Measurements from ENCODE around the gene BBS7.

The BBS7 gene

GRCh38 chr4:121801715-121802075 lies 68.6 kb downstream of the BBS7 start:
- no peak for DNase-seq
- Histone ChIP-seq H3K9me3 (no peaks in the 10 kb centered on the region), H3K27me3 (no peaks in the 10 kb centered on the region), H3K36me3 (peaks cover 40% of the 10 kb centered on the region), H3K4me3 (ENCODE audit: low read depth, low read length) (peak overlapping the region; percentile 93), H3K4me1 (no peaks in the 10 kb centered on the region)
- TF ChIP-seq, protein P1, sequence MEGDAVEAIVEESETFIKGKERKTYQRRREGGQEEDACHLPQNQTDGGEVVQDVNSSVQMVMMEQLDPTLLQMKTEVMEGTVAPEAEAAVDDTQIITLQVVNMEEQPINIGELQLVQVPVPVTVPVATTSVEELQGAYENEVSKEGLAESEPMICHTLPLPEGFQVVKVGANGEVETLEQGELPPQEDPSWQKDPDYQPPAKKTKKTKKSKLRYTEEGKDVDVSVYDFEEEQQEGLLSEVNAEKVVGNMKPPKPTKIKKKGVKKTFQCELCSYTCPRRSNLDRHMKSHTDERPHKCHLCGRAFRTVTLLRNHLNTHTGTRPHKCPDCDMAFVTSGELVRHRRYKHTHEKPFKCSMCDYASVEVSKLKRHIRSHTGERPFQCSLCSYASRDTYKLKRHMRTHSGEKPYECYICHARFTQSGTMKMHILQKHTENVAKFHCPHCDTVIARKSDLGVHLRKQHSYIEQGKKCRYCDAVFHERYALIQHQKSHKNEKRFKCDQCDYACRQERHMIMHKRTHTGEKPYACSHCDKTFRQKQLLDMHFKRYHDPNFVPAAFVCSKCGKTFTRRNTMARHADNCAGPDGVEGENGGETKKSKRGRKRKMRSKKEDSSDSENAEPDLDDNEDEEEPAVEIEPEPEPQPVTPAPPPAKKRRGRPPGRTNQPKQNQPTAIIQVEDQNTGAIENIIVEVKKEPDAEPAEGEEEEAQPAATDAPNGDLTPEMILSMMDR (IDR thresholded peaks at IDR 0.05; ENCODE audit: low read depth, low read length) = no peak

- H3K9me3 ChIP-seq = no peaks in the 10 kb centered on the region
- no peaks in the 10 kb centered on the region for H3K4me1 ChIP-seq
- peak within 1 kb of the TSS; percentile 93 for H3K4me3 ChIP-seq (ENCODE audit: low read depth, low read length)
- DNase-seq = peak; percentile 92
- TF ChIP-seq, protein P1 (IDR thresholded peaks at IDR 0.05; ENCODE audit: low read depth, low read length) = no peak
- H3K27me3 ChIP-seq = no peaks in the 10 kb centered on the region
- peaks cover 36% of the 10 kb centered on the region for H3K36me3 ChIP-seq
These were observed 69.1 kb downstream of the BBS7 start, which contains the start of gene EXOSC9 for GRCh38 chr4:121800961-121801714. Gene EXOSC9 (plus strand): TSS chr4:121801323. CDS start chr4:121801425, 102 bp downstream.

- Histone ChIP-seq H3K4me3 (ENCODE audit: low read depth, low read length) (peak overlapping the region; percentile 93), H3K9me3 (no peaks in the 10 kb centered on the region), H3K36me3 (peaks cover 32% of the 10 kb centered on the region), H3K4me1 (no peaks in the 10 kb centered on the region), H3K27me3 (no peaks in the 10 kb centered on the region)
- TF ChIP-seq, protein P1 (IDR thresholded peaks at IDR 0.05; ENCODE audit: low read depth, low read length) = no peak
- no peak for DNase-seq
These were observed 69.7 kb downstream of the BBS7 start for GRCh38 chr4:121800638-121800960.

DNA sequence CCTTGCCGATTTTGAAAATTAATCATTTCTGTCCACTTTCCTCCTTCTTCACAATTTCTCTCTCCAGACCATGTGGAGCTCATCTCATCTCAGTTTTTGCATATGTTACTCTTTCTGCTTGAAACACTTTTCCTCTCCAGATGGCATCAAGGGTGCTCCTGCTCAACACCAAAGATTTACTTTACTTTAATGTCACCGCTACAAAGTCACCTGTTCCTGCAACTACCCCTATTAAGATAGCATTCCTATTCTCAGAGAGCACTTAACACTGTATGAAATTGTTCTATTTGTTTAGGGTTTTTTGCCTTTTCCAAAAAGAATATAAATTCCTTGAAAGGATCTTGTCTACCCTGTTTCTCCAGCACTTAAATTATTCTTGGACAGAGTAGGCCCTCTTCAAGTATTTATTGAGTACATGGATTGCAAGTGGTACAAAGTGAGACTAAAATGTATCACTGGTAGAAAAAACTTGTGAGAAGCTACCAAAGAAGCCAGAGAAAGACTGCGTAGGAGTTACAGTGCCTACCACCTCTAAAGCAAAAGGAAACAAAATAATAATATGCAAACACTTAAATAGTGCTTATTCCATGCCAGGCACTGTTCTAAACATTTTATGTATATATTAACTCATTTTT lies 70.3 kb downstream of the BBS7 start:
- Histone ChIP-seq H3K9me3 (no peaks in the 10 kb centered on the region), H3K27me3 (no peaks in the 10 kb centered on the region), H3K36me3 (peaks cover 26% of the 10 kb centered on the region), H3K4me3 (ENCODE audit: low read depth, low read length) (no peak overlapping the region), H3K4me1 (no peaks in the 10 kb centered on the region)
- TF ChIP-seq, protein P1 (IDR thresholded peaks at IDR 0.05; ENCODE audit: low read depth, low read length) = no peak
- no peak for DNase-seq

DNA sequence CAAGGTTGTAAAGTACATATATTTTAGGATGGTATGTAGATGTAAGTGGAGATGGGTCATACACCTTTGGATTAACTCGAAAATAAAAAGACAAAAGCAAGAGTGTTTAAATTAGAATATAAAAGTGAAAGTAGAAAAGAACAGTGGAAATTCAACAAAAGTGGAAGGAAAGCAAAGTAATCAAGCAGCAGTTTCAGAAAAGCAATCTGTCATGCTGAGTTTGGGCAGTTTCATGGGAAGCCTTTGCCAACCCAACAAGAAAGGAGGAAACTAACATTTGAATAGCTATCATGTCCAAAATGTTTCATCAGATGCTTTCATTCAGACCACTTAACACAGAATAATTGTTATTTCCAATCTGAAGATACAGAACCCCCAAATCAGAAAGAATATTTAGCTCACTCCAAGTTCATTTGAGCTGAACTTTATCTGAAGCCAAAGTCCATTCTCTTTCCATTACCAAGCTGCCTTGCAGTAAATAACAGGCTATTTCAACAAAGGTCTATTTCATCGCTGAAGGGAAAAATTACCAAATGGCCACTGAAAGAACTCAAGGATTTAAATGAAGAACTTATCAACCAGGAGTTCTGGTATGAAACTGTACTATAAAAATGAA lies 71.0 kb downstream of the BBS7 start:
- Histone ChIP-seq H3K36me3 (peaks cover 19% of the 10 kb centered on the region), H3K27me3 (0 out of 2 replicates have a peak, but pooled peaks cover 5% of the 10 kb centered on the region), H3K4me1 (no peaks in the 10 kb centered on the region), H3K4me3 (ENCODE audit: low read depth, low read length) (no peak overlapping the region), H3K9me3 (no peaks in the 10 kb centered on the region)
- no peak for DNase-seq
- TF ChIP-seq, protein P1 (IDR thresholded peaks at IDR 0.05; ENCODE audit: low read depth, low read length) = no peak

- Histone ChIP-seq H3K9me3 (no peaks in the 10 kb centered on the region), H3K4me3 (ENCODE audit: low read depth, low read length) (no peak overlapping the region), H3K36me3 (no peaks in the 10 kb centered on the region), H3K27me3 (peaks cover 15% of the 10 kb centered on the region; the same call in 1 of the 2 replicates), H3K4me1 (no peaks in the 10 kb centered on the region)
- no peak for DNase-seq
- TF ChIP-seq, protein P1 (IDR thresholded peaks at IDR 0.05; ENCODE audit: low read depth, low read length) = no peak
These were observed 74.0 kb downstream of the BBS7 start for GRCh38 chr4:121796283-121796682.

All from BE2C (cell line).